H9 (cell line): ENCODE measurements around the gene ROBO1. TPM values are rescaled to one million over a fixed set of nuclear protein-coding genes. Genes with fewer than 3 reads are reported as not detected.

Source experiments
- DNase-seq: peaks from one replicate; pipeline ENCODE4 v3.0.0-alpha.2; 2017
- H2AFZ ChIP-seq: one replicate; pipeline ENCODE4 v1.6.1; 2013; ENCODE audit warnings: mild to moderate bottlenecking, low read length, control low read depth, moderate library complexity
- H2AK5ac ChIP-seq: 2 replicates; pipeline ENCODE4 v1.6.1; 2013; ENCODE audit warnings: low read length, control low read depth, mixed read lengths; ENCODE audit not compliant: insufficient read length
- H2BK120ac ChIP-seq: one replicate; pipeline ENCODE4 v1.6.1; 2013; ENCODE audit warnings: low read depth, mild to moderate bottlenecking, low read length, control low read depth, inconsistent platforms; ENCODE audit not compliant: poor library complexity, severe bottlenecking
- H2BK12ac ChIP-seq: 2 replicates; pipeline ENCODE4 v1.6.1; 2013; ENCODE audit warnings: low read length, control low read depth, mixed read lengths, low read depth; ENCODE audit not compliant: insufficient read length
- H2BK15ac ChIP-seq: 2 replicates; pipeline ENCODE4 v1.6.1; 2013; ENCODE audit warnings: low read depth, low read length, control low read depth
- H2BK20ac ChIP-seq: one replicate; pipeline ENCODE4 v1.6.1; 2013; ENCODE audit warnings: low read depth, mild to moderate bottlenecking, low read length, control low read depth, inconsistent platforms; ENCODE audit not compliant: poor library complexity, severe bottlenecking
- H2BK5ac ChIP-seq: 2 replicates; pipeline ENCODE4 v1.6.1; 2013; ENCODE audit warnings: low read length, control low read depth, mixed read lengths; ENCODE audit not compliant: insufficient read length
- H3K14ac ChIP-seq: 2 replicates; pipeline ENCODE4 v1.6.1; 2013; ENCODE audit warnings: low read length, control low read depth; ENCODE audit not compliant: insufficient read depth
- H3K18ac ChIP-seq: 2 replicates; pipeline ENCODE4 v1.6.1; 2013; ENCODE audit warnings: low read depth, mild to moderate bottlenecking, mixed read lengths, low read length, control low read depth; ENCODE audit not compliant: insufficient read length
- H3K23ac ChIP-seq: 2 replicates; pipeline ENCODE4 v1.6.1; 2013; ENCODE audit warnings: low read length, control low read depth, mixed read lengths, low read depth; ENCODE audit not compliant: insufficient read length
- H3K23me2 ChIP-seq: 2 replicates; pipeline ENCODE4 v1.6.1; 2013; ENCODE audit warnings: low read depth, mild to moderate bottlenecking, mixed read lengths, low read length, control low read depth; ENCODE audit not compliant: insufficient read length, poor library complexity, severe bottlenecking
- H3K27ac ChIP-seq: 2 replicates; pipeline ENCODE4 v1.5.1; 2013; ENCODE audit warnings: low read length, control low read depth, mixed read lengths, low read depth; ENCODE audit not compliant: insufficient read length
- H3K27me3 ChIP-seq: 2 replicates; pipeline ENCODE4 v1.6.1; 2013; ENCODE audit warnings: low read length, control low read depth, inconsistent platforms; ENCODE audit not compliant: insufficient read depth
- H3K4ac ChIP-seq: 2 replicates; pipeline ENCODE4 v1.6.1; 2013; ENCODE audit warnings: low read depth, mild to moderate bottlenecking, control low read depth, inconsistent platforms, low read length, moderate library complexity
- H3K4me1 ChIP-seq: 2 replicates; pipeline ENCODE4 v1.6.1; 2013; ENCODE audit warnings: low read length, control low read depth, inconsistent platforms; ENCODE audit not compliant: insufficient read depth
- H3K4me2 ChIP-seq: 2 replicates; pipeline ENCODE4 v1.6.1; 2013; ENCODE audit warnings: low read length, control low read depth, mixed read lengths; ENCODE audit not compliant: insufficient read length, insufficient read depth
- H3K56ac ChIP-seq: 2 replicates; pipeline ENCODE4 v1.6.1; 2013; ENCODE audit warnings: low read depth, mild to moderate bottlenecking, mixed read lengths, low read length, control low read depth; ENCODE audit not compliant: insufficient read length
- H3K79me1 ChIP-seq: 2 replicates; pipeline ENCODE4 v1.6.1; 2013; ENCODE audit warnings: low read depth, mild to moderate bottlenecking, moderate library complexity, low read length, control low read depth, inconsistent platforms; ENCODE audit not compliant: insufficient read depth, poor library complexity, severe bottlenecking
- H3K79me2 ChIP-seq: 2 replicates; pipeline ENCODE4 v1.6.1; 2013; ENCODE audit warnings: low read length, control low read depth, inconsistent platforms; ENCODE audit not compliant: insufficient read depth
- H3K9ac ChIP-seq: 2 replicates; pipeline ENCODE4 v1.6.1; 2013; ENCODE audit warnings: low read length, control low read depth, mixed read lengths; ENCODE audit not compliant: insufficient read length; ENCODE audit errors: extremely low read depth
- H3K9me3 ChIP-seq: one replicate; pipeline ENCODE4 v1.6.1; 2013; ENCODE audit warnings: low read depth, low read length, inconsistent platforms; ENCODE audit not compliant: control insufficient read depth
- H3T11ph ChIP-seq: one replicate; pipeline ENCODE4 v1.6.1; 2013; ENCODE audit warnings: mild to moderate bottlenecking, low read length, control low read depth, inconsistent platforms
- H4K20me1 ChIP-seq: one replicate; pipeline ENCODE4 v1.6.1; 2013; ENCODE audit not compliant: control insufficient read depth, insufficient read length, insufficient read depth
- H4K5ac ChIP-seq: 2 replicates; pipeline ENCODE4 v1.6.1; 2013; ENCODE audit warnings: low read depth, mild to moderate bottlenecking, mixed read lengths, low read length, control low read depth; ENCODE audit not compliant: insufficient read length
- H4K8ac ChIP-seq: replicated peaks from 2 replicates; pipeline ENCODE4 v1.6.1; 2013; ENCODE audit warnings: low read length, control low read depth, mixed read lengths, low read depth; ENCODE audit not compliant: insufficient read length
- H4K91ac ChIP-seq: 2 replicates; pipeline ENCODE4 v1.6.1; 2013; ENCODE audit warnings: low read depth, mild to moderate bottlenecking, moderate library complexity, mixed read lengths, low read length, control low read depth; ENCODE audit not compliant: insufficient read length
- H3K27ac Mint-ChIP-seq, 3 experiments: 2 replicates in 2 of 3; 3 replicates in 1 of 3; pipeline ENCODE4 v1.8.0; 2020 to 2021; ENCODE audit warnings: mixed read lengths in 3 of 3, mild to moderate bottlenecking in 1 of 3, moderate library complexity in 1 of 3
- H3K27me3 Mint-ChIP-seq: 2 replicates; pipeline ENCODE4 v1.8.0; 2021; ENCODE audit warnings: low read depth, mild to moderate bottlenecking, moderate library complexity, mixed read lengths
- H3K36me3 Mint-ChIP-seq, 3 experiments: 2 replicates in 2 of 3; 3 replicates in 1 of 3; pipeline ENCODE4 v1.8.0; 2020 to 2021; ENCODE audit warnings: low read depth in 3 of 3, mixed read lengths in 3 of 3; ENCODE audit not compliant: insufficient read depth in 1 of 3
- H3K4me1 Mint-ChIP-seq, 2 experiments: 2 replicates each; pipeline ENCODE4 v1.8.0; 2020; ENCODE audit warnings: mixed read lengths in 2 of 2
- H3K4me3 Mint-ChIP-seq, 2 experiments: 2 replicates in 1 of 2; 3 replicates in 1 of 2; pipeline ENCODE4 v1.8.0; 2020 to 2021; ENCODE audit warnings: mild to moderate bottlenecking in 2 of 2, mixed read lengths in 2 of 2, moderate library complexity in 1 of 2
- H3K9me3 Mint-ChIP-seq, 2 experiments: 2 replicates in 1 of 2; 3 replicates in 1 of 2; pipeline ENCODE4 v1.8.0; 2020; ENCODE audit warnings: mild to moderate bottlenecking in 2 of 2, mixed read lengths in 2 of 2, moderate library complexity in 1 of 2
- CTCF ChIP-seq: fragments of 200-600 bp; sonication (generic); conservative IDR thresholded peaks from 3 replicates; pipeline ENCODE4 v1.8.0; 2021; ENCODE audit warnings: antibody characterized with exemption, mild to moderate bottlenecking
- WGBS: extraction: QIAGEN DNeasy Blood & Tissue Kit; methylation state at CpG from one replicate; pipeline ENCODE4 v1.1.7; 2013; ENCODE audit warnings: missing lambda C conversion rate, low lambda C conversion rate, mixed read lengths; ENCODE audit not compliant: insufficient read length; ENCODE audit errors: extremely low coverage; 5-methylcytosine and 5-hydroxymethylcytosine counted together
- total RNA-seq: library from RNA; stranded (reverse); gene quantifications from 2 replicates; pipeline ENCODE4 v1.2.1, GENCODE V29; 2021

The ROBO1 gene
- total RNA-seq, 1 experiment from 2014 or later: 62.7 TPM

GRCh38 chr3:78976200-78976599, 791.6 kb downstream of the ROBO1 start:
- peaks cover 3% of the 10 kb centered on the region; the same call in 1 of the 2 replicates for H3K4me1 ChIP-seq

More at GRCh38 chr3:78976200-78976599, 791.6 kb downstream of the ROBO1 start:
- H3T11ph ChIP-seq: no peak overlapping the region
- no peaks in the 10 kb centered on the region for H3K9me3 ChIP-seq
- Mint-ChIP-seq H3K9me3 (no peaks in the 10 kb centered on the region), H3K27me3 (no peaks in the 10 kb centered on the region), H3K36me3 (no peaks in the 10 kb centered on the region), H3K4me3 (no peak overlapping the region), H3K4me1 (peaks cover 40 to 55% of the 10 kb centered on the region in 2 experiments), H3K27ac (peak overlapping the region in 2 of 3 experiments; percentile 12; a peak in 2 of 7 replicates)
- no peak overlapping the region for H4K5ac ChIP-seq
- no peak overlapping the region for H3K4me2 ChIP-seq
- no peak overlapping the region for H3K56ac ChIP-seq
- no peak for DNase-seq
- no peaks in the 10 kb centered on the region for H3K79me1 ChIP-seq
- H2BK12ac ChIP-seq: no peak overlapping the region
- no peak overlapping the region for H3K4ac ChIP-seq
- H3K27me3 ChIP-seq: no peaks in the 10 kb centered on the region
- H3K9ac ChIP-seq: no peak overlapping the region
- H3K14ac ChIP-seq: no peak overlapping the region
- H2BK15ac ChIP-seq: no peak overlapping the region
- no peak overlapping the region for H4K91ac ChIP-seq
- no peak overlapping the region for H2BK120ac ChIP-seq
- H3K23me2 ChIP-seq: no peaks in the 10 kb centered on the region
- H2AK5ac ChIP-seq: no peak overlapping the region
- H2AFZ ChIP-seq: no peak overlapping the region
- no CpG with 5 or more reads among the region's 3 CpGs for WGBS
- no peaks in the 10 kb centered on the region for H4K20me1 ChIP-seq
- no peak overlapping the region for H4K8ac ChIP-seq
- H2BK5ac ChIP-seq: no peak overlapping the region
- H3K79me2 ChIP-seq: no peaks in the 10 kb centered on the region
- no peak overlapping the region for H3K23ac ChIP-seq
- H2BK20ac ChIP-seq: no peak overlapping the region
- no peak overlapping the region for H3K18ac ChIP-seq
- no peak overlapping the region for H3K27ac ChIP-seq
- no peak for TF ChIP-seq CTCF
